ENCODE data around the gene MAGI2.

GRCh38 chr7:78751253-78751652 lies 702.2 kb downstream of the MAGI2 start:
- TF ChIP-seq, protein P1, sequence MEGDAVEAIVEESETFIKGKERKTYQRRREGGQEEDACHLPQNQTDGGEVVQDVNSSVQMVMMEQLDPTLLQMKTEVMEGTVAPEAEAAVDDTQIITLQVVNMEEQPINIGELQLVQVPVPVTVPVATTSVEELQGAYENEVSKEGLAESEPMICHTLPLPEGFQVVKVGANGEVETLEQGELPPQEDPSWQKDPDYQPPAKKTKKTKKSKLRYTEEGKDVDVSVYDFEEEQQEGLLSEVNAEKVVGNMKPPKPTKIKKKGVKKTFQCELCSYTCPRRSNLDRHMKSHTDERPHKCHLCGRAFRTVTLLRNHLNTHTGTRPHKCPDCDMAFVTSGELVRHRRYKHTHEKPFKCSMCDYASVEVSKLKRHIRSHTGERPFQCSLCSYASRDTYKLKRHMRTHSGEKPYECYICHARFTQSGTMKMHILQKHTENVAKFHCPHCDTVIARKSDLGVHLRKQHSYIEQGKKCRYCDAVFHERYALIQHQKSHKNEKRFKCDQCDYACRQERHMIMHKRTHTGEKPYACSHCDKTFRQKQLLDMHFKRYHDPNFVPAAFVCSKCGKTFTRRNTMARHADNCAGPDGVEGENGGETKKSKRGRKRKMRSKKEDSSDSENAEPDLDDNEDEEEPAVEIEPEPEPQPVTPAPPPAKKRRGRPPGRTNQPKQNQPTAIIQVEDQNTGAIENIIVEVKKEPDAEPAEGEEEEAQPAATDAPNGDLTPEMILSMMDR (conservative IDR thresholded peaks at IDR 0.05 in 1 of 2, IDR thresholded peaks at IDR 0.05 in 1 of 2; ENCODE audit: extremely low read depth in 1 of 2, insufficient read depth in 1 of 2, low read depth in 1 of 2, low read length in 2 of 2) = no peak
- TF ChIP-seq EZH2 (IDR thresholded peaks at IDR 0.05; ENCODE audit: borderline replicate concordance, low read length) = no peak
